Activated B cell treated with CpG ODN at 0.5 μM for 24 hours (primary cell): Measurements from ENCODE around the gene WDR5B. TPM values are rescaled to one million over a fixed set of nuclear protein-coding genes. Genes with fewer than 3 reads are reported as not detected.

Experiments
- ATAC-seq: fragments of 200-7000 bp; cut with Tn5 transposase; one replicate; pipeline ENCODE4 v1.10.0; 2021; ENCODE audit warnings: low read depth, mild to moderate bottlenecking, moderate library complexity
- CTCF ChIA-PET: fragments of 350-600 bp; sonication (Branson Sonifier 250); formaldehyde crosslinking; loops from one replicate; lab custom pipeline; 2021; ENCODE audit warnings: antibody characterized with exemption; lab: Charles Lee
- POLR2A ChIA-PET: fragments of 350-600 bp; sonication (Branson Sonifier 250); formaldehyde crosslinking; loops from one replicate; lab custom pipeline; 2021; ENCODE audit warnings: antibody characterized with exemption; lab: Charles Lee
- DNase-seq: peaks from one replicate; pipeline ENCODE4 v3.0.0; 2022
- H3K27ac Mint-ChIP-seq: one replicate; pipeline ENCODE4 v1.8.0; 2020; ENCODE audit warnings: mixed read lengths
- H3K27me3 Mint-ChIP-seq: one replicate; pipeline ENCODE4 v1.8.0; 2021; ENCODE audit warnings: mixed read lengths
- H3K36me3 Mint-ChIP-seq: one replicate; pipeline ENCODE4 v1.8.0; 2021; ENCODE audit warnings: low read depth, mixed read lengths
- H3K4me1 Mint-ChIP-seq: one replicate; pipeline ENCODE4 v1.8.0; 2021; ENCODE audit warnings: mixed read lengths
- H3K4me3 Mint-ChIP-seq: one replicate; pipeline ENCODE4 v1.8.0; 2020; ENCODE audit warnings: mild to moderate bottlenecking, mixed read lengths
- H3K9me3 Mint-ChIP-seq: one replicate; pipeline ENCODE4 v1.8.0; 2020; ENCODE audit warnings: mixed read lengths
- intact Hi-C: fragments of 100-400 bp; cut with micrococcal nuclease; formaldehyde crosslinking; loops from one replicate; pipeline ENCODE4 v1.15.1; 2024
- total RNA-seq: library from RNA; stranded (reverse); gene quantifications from 2 replicates; pipeline ENCODE4 v1.2.3, GENCODE V29; 2022
- TF ChIP-seq, protein P1 (sequence below): fragments of 200-600 bp; IDR thresholded peaks from one replicate; pipeline ENCODE4 v1.8.0; 2022; ENCODE audit warnings: antibody characterized with exemption, mild to moderate bottlenecking

The WDR5B gene
- total RNA-seq, 1 donor from 2014 or later, result 8.0 TPM

DNA sequence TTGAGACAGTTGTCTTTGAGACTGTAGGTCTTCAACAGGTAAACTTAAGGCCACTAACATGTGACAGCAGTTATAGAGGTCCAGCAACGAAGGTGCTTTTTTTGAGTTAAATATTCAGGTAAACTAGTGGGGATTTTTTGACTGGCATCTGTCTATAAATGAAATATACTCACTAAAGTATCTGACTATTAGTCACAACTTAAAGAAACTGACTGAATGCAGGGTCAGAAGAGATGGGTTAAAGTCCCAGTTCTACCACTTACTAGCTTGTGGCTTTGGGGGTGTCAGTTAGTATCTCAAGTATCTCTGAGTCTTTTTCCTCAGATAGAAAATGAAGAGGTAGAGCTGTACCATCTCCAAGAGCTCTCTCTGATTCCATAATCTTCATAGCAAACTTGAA is 50.8 kb downstream of the WDR5B start:
- Mint-ChIP-seq H3K4me1 (no peaks in the 10 kb centered on the region), H3K27me3 (no peaks in the 10 kb centered on the region), H3K27ac (no peak overlapping the region), H3K9me3 (no peaks in the 10 kb centered on the region), H3K36me3 (peaks cover 74% of the 10 kb centered on the region), H3K4me3 (no peak overlapping the region)
- intact Hi-C loops, result no loop called here
- no peak for DNase-seq
- TF ChIP-seq, protein P1, sequence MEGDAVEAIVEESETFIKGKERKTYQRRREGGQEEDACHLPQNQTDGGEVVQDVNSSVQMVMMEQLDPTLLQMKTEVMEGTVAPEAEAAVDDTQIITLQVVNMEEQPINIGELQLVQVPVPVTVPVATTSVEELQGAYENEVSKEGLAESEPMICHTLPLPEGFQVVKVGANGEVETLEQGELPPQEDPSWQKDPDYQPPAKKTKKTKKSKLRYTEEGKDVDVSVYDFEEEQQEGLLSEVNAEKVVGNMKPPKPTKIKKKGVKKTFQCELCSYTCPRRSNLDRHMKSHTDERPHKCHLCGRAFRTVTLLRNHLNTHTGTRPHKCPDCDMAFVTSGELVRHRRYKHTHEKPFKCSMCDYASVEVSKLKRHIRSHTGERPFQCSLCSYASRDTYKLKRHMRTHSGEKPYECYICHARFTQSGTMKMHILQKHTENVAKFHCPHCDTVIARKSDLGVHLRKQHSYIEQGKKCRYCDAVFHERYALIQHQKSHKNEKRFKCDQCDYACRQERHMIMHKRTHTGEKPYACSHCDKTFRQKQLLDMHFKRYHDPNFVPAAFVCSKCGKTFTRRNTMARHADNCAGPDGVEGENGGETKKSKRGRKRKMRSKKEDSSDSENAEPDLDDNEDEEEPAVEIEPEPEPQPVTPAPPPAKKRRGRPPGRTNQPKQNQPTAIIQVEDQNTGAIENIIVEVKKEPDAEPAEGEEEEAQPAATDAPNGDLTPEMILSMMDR, result no peak
- no peak for ATAC-seq
- CTCF ChIA-PET, result no interaction called here
- POLR2A ChIA-PET, result interaction anchor here (2.3 kb wide), 1 partner anchor 18 kb away, joined by 6 read pairs; the partner anchor contains the start of gene MIX23

DNA sequence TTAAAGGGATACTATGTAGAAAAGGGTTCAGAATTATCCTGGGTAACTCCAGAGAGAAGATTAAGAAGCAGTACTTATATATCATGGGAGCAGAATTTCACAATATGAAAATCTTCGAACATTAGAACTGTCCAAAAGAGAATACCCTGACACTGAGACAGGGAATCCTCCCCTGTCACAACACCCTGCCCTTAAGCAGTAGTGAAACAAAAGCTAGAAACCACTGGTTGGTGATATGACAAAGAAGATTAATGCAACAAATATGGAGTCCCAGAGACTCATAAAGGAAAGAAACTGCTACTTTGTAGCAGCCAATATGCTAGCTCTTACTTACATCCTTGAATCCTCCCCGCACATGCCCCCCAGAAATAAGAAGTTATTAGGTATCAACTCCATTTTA is 51.4 kb downstream of the WDR5B start:
- ChIA-PET POLR2A (interaction anchor here (2.3 kb wide), 1 partner anchor 18 kb away, joined by 6 read pairs; the partner anchor contains the start of gene MIX23), CTCF (no interaction called here)
- TF ChIP-seq, protein P1, result no peak
- H3K36me3 Mint-ChIP-seq, result peaks cover 74% of the 10 kb centered on the region
- no peak overlapping the region for H3K27ac Mint-ChIP-seq
- H3K27me3 Mint-ChIP-seq, result no peaks in the 10 kb centered on the region
- H3K4me1 Mint-ChIP-seq, result no peaks in the 10 kb centered on the region
- intact Hi-C loops, result no loop called here
- DNase-seq (no peak), ATAC-seq (no peak)
- no peak overlapping the region for H3K4me3 Mint-ChIP-seq
- no peaks in the 10 kb centered on the region for H3K9me3 Mint-ChIP-seq

Other genes with a start within 250 kb of the WDR5B start
- 0.02 TPM in 1 of 2 replicates, not detected in the other for gene CASR, start 232.4 kb downstream of the WDR5B start, total RNA-seq
- gene CSTA, start 90.8 kb downstream of the WDR5B start, total RNA-seq, result not detected in 2 replicates
- 47.3 and 49.1 TPM in 2 replicates for gene MIX23, start 32.8 kb downstream of the WDR5B start, total RNA-seq
- 28.5 and 33.9 TPM in 2 replicates for gene FAM162A, start 31.9 kb downstream of the WDR5B start, total RNA-seq
- gene KPNA1, start 98.9 kb upstream of the WDR5B start, total RNA-seq, result 72.9 and 76.4 TPM in 2 replicates
- gene PARP9, start 148.2 kb upstream of the WDR5B start, total RNA-seq, result 45.9 and 50.8 TPM in 2 replicates
- gene DTX3L, start 148.3 kb upstream of the WDR5B start, total RNA-seq, result 73.8 and 76.5 TPM in 2 replicates
- gene PARP15, start 161.6 kb upstream of the WDR5B start, total RNA-seq, result 162 and 213 TPM in 2 replicates